ENCODE data around the gene SLC30A9.

DNA sequence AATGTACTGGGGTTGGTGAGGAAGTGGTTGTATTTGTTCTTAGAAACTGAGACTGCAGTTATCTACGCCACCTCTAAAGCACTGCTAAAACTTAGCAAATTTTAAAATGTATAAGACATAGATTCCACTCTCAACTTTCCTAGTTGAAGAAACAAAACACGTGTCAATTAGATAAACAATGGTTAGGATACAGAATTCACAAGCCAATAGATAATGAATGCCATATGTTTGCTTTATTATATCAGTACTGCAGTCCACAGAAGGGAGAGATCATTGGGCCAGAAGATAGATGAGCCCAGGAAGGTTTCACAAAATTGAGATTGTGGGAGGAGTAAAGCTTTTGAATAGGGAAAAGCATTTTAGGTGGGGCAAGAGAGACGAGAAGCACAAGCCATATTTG lies 40.8 kb upstream of the SLC30A9 start:
- TF ChIP-seq CTCF (conservative IDR thresholded peaks at IDR 0.05) (no peak), ZFX (IDR thresholded peaks at IDR 0.05) (no peak)

Data from C4-2B (cell line).